GM19328 (cell line): ENCODE measurements around the gene GLS.
"Not testable (repeated sequence)": the region's sequence is repeated elsewhere in the genome, so short reads cannot be mapped to it uniquely, and the experiment has no call there.

Experiments used
- ATAC-seq: cut with Tn5 transposase; IDR thresholded peaks from one replicate; pipeline ENCODE4 v1.9.1; 2021; ENCODE audit warnings: mild to moderate bottlenecking, moderate library complexity; ENCODE audit not compliant: unreplicated experiment

The GLS gene

GRCh38 chr2:190882856-190883582, 2.4 kb downstream of the GLS start:
- no peak for ATAC-seq

DNA sequence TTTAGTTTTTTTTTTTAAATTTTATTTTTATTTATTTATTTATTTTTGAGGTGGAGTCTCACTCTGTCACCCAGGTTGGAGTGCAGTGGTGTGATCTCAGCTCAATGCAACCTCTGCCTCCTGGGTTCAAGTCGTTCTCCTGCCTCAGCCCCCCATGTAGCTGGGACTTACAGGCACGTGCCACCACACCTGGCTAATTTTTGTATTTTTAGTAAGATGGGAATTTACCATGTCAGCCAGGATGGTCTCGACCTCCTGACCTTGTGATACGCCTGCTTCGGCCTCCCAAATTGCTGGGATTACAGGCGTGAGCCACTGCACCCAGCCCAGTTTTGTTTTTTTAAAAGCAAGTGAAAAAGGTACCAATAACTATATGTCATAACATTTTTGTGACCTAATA, 5.2 kb downstream of the GLS start:
- ATAC-seq = not testable (repeated sequence)

GRCh38 chr2:190887089-190887488, 6.5 kb downstream of the GLS start:
- peak; percentile 38 for ATAC-seq

DNA sequence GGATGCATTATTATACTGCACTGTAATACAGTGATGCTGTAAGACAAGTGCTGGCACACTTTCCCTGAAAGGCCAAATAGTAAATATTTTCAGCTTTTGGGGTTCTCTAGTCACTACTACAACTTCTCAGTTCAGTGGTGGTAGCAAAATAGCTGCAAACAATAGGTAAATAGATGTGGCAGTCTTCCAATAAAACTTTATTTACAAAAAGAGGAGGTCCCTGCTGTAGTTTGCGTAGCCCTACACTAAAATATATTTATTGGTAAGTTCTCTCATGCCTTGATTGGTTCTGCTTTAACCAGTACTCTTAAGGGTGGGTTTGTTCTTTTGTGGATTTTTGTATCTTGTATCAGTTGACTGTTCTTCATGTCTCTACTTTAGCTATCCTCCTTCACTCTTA, 7.8 kb downstream of the GLS start:
- ATAC-seq = no peak

DNA sequence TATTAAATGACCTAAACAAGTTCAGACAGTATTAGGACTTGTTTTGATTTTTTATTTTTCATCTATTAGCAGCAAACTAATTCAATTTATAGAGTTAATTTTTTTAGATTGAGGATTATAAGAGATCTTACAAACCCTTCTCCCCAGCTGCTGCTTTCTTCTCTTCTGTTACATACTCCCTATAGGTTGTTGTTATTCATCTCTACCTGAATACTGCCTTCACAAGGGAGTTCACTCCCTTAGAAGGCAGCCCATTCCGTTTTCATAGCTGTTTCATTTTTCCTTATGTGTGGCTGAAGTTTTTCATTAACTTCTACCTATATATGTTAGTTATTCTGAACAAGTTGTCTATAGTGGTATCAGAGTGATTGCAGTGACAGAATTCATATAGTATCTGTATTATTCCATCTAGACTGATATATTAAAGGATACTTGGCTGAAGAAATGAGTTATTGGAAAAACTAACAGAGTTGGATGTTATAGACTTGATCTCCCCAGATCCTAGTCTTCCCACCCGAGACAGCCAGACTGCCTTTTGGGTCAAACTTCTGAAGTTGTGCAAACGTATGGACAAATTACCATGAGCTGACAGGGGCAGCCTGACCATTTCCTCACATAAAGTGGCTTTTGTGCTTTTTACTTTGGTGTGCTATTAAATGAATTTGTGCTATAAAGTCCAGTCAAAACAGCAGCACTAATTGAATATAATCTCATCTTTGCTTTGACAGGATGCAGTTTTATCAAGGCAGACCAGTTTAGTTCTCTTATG, 8.7 kb downstream of the GLS start:
- no peak for ATAC-seq

GRCh38 chr2:190891372-190891771, 10.8 kb downstream of the GLS start:
- ATAC-seq = peak; percentile 49

GRCh38 chr2:190891889-190892288, 11.3 kb downstream of the GLS start:
- ATAC-seq = no peak

DNA sequence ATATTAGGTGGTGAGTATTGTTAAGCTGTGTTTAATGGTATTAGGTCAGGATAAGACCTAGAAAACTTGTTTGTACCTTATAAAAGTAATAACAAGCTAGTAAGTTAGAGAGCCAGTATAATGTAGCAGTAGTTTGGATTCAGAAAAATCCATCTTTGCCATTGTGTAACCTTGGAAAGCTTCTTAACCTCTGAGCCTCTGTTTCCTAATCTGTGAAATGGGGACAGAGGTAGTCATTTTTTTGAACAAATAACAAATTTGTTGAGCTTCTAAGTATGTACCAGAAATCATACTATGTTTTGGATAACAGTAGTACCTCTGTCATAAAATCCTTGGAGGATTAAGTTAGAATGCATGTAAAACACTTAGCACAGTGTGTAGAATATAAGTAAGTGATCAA, 12.5 kb downstream of the GLS start:
- ATAC-seq = no peak

GRCh38 chr2:190896477-190896876, 15.9 kb downstream of the GLS start:
- no peak for ATAC-seq

GRCh38 chr2:190903693-190904450, 23.3 kb downstream of the GLS start:
- no peak for ATAC-seq

GRCh38 chr2:190904640-190905261, 24.1 kb downstream of the GLS start:
- no peak for ATAC-seq

GRCh38 chr2:190908532-190908931, 27.9 kb downstream of the GLS start:
- no peak for ATAC-seq

DNA sequence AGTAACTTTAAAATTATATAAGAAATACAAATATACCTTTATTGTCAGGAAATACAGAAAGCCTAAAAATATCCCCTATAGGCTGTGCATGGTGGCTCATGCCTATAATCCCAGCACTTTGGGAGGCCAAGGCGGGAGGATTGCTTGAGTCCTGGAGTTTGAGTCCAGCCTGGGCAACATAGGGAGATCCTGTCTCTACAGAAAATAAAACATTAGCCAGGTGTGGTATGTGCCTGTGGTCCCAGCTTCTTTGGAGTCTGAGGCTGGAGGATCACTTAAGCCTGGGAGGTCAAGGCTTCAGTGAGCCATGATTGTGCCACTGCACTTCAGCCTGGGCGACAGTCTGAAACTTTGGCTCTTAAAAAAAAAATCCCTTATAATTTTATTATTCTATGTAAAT, 29.1 kb downstream of the GLS start:
- ATAC-seq = no peak

DNA sequence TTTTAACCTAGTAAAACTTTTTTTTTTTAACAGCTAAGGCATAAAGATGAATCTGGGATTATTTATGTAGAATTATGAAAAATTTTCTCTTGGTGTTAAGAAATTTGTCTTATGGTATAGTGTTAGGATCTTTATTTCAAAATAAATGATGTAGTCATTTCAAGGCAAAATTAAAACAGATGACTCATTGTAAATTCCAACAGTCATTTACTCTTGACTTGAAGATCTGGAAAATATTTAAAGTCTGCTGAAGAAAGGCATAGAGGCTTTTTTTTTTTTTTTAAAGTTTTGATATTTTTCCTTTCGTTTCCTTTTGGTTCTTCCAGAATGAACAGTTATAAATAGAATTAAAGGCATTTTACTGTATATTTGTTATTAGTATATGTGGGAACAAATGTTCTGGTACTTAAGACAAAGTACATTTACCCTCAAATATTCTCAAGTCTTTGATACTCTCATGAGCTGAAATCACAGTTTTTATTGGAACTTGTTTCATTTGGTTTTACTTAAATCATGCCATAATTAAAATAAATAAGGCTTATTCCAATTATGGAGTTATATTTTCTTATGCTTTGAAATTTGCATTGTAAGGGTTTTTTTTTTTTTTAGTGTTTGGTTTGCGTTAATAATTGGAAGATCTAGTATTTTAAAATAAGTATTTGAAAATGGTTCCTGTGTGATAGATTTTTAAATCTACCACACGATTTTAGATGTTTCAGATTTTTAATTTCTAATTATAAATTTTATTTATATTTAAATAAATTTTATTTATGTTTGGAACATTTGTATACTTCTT, 29.9 kb downstream of the GLS start:
- ATAC-seq = no peak

GRCh38 chr2:190911813-190912212, 31.2 kb downstream of the GLS start:
- ATAC-seq = no peak

GRCh38 chr2:190912726-190913125, 32.1 kb downstream of the GLS start:
- no peak for ATAC-seq

GRCh38 chr2:190913725-190914124, 33.1 kb downstream of the GLS start:
- ATAC-seq = no peak

DNA sequence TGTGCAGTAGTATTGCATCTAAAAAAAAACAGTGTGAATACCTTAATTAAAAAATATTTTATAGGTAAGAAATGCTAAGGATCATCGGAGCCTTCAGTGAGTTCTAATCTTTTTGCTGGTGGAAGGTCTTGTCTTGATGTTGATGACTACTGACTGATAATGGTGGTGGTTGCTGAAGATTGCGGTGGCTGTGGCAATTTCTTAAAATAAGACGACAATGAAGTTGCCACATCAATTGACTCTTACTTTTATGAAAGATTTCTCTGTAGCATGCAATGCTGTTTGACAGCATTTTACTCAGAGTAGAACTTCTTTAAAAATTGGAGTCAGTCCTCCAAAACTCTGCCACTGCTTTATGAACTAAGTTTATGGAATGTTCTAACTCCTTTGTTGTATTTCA, 36.2 kb downstream of the GLS start:
- no peak for ATAC-seq

GRCh38 chr2:190920085-190920484, 39.5 kb downstream of the GLS start:
- no peak for ATAC-seq

DNA sequence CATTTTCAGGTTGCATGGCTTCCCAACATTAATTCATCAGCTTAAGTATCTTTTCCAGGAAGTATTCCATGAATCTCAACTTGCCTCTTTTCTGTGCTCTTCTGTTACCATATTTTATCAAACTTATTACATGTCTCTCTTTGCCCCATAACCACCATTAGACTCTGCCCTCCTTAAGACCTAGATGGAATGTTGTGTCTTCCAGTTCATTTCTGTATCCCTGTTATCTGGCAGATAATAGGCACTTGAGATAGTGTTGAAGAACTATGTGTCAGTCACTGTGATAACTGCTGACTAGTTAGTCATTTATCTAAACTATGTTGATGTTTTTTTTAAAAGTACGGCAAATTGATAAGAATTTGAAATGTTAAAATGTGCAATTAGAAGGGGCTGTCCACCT, 41.8 kb downstream of the GLS start:
- ATAC-seq = no peak

GRCh38 chr2:190927301-190927700, 46.7 kb downstream of the GLS start:
- ATAC-seq = no peak
